ENCODE data around the gene ERC1. TPM values are rescaled to one million over a fixed set of nuclear protein-coding genes. Genes with fewer than 3 reads are reported as not detected.

The ERC1 gene
- total RNA-seq, 2 experiments from 2014 or later: 21.7 to 27.0 TPM

GRCh38 chr12:1515010-1515409, 524.0 kb downstream of the ERC1 start:
- CTCF ChIA-PET: interaction anchor here (1.2 kb wide), 1 partner anchor 397 kb away, joined by 4 read pairs; no protein-coding TSS in a partner anchor
- Mint-ChIP-seq H3K4me3 (no peak overlapping the region), H3K27ac (no peak overlapping the region), H3K27me3 (peaks cover 20% of the 10 kb centered on the region), H3K36me3 (ENCODE audit: low read depth) (no peaks in the 10 kb centered on the region), H3K9me3 (peaks cover 4% of the 10 kb centered on the region), H3K4me1 (ENCODE audit: low read depth) (peaks cover 2% of the 10 kb centered on the region)
- POLR2A ChIA-PET: no interaction called here
- no peak for TF ChIP-seq CTCF (IDR thresholded peaks at IDR 0.05)
- no peak for DNase-seq
- intact Hi-C loops (cut with micrococcal nuclease): no loop called here
- ATAC-seq: no peak

- CTCF ChIA-PET: interaction anchor here (1.2 kb wide), 1 partner anchor 397 kb away, joined by 4 read pairs; no protein-coding TSS in a partner anchor
- no peak for TF ChIP-seq CTCF (IDR thresholded peaks at IDR 0.05)
- Mint-ChIP-seq H3K4me3 (no peak overlapping the region), H3K36me3 (ENCODE audit: low read depth) (no peaks in the 10 kb centered on the region), H3K4me1 (ENCODE audit: low read depth) (peaks cover 2% of the 10 kb centered on the region), H3K9me3 (peaks cover 4% of the 10 kb centered on the region), H3K27me3 (peaks cover 21% of the 10 kb centered on the region), H3K27ac (no peak overlapping the region)
- DNase-seq: no peak
- POLR2A ChIA-PET: no interaction called here
- no peak for ATAC-seq
- intact Hi-C loops (cut with micrococcal nuclease): no loop called here
Observed at GRCh38 chr12:1515428-1515827, 524.4 kb downstream of the ERC1 start.

- no peaks in the 10 kb centered on the region for H3K36me3 Mint-ChIP-seq (ENCODE audit: low read depth)
- H3K27ac Mint-ChIP-seq: no peak overlapping the region
- ChIA-PET CTCF (interaction anchor here (0.7 to 1.6 kb wide), 7 partner anchors 9 to 399 kb away, joined by 3 to 9 read pairs (median 3); no protein-coding TSS in a partner anchor), POLR2A (no interaction called here)
- no peak for ATAC-seq
- H3K27me3 Mint-ChIP-seq: peaks cover 20% of the 10 kb centered on the region
- intact Hi-C loops (cut with micrococcal nuclease): no loop called here
- TF ChIP-seq CTCF (IDR thresholded peaks at IDR 0.05): peak; percentile 67
- peaks cover 2% of the 10 kb centered on the region for H3K4me1 Mint-ChIP-seq (ENCODE audit: low read depth)
- peak; percentile 33 for DNase-seq
- no peak overlapping the region for H3K4me3 Mint-ChIP-seq
- peaks cover 4% of the 10 kb centered on the region for H3K9me3 Mint-ChIP-seq
Observed at GRCh38 chr12:1517007-1517406, 526.0 kb downstream of the ERC1 start.

GRCh38 chr12:1517734-1518525, 526.9 kb downstream of the ERC1 start:
- Mint-ChIP-seq H3K4me3 (no peak overlapping the region), H3K9me3 (peaks cover 4% of the 10 kb centered on the region), H3K36me3 (ENCODE audit: low read depth) (no peaks in the 10 kb centered on the region), H3K27me3 (peaks cover 20% of the 10 kb centered on the region), H3K4me1 (ENCODE audit: low read depth) (peaks cover 2% of the 10 kb centered on the region), H3K27ac (no peak overlapping the region)
- intact Hi-C loops (cut with micrococcal nuclease): no loop called here
- ChIA-PET CTCF (interaction anchor here (0.7 to 1.6 kb wide), 6 partner anchors 15 to 400 kb away, joined by 3 to 9 read pairs (median 4); no protein-coding TSS in a partner anchor), POLR2A (interaction anchor here (0.5 kb wide), 1 partner anchor 370 kb away, joined by 3 read pairs; no protein-coding TSS in a partner anchor)
- no peak for ATAC-seq
- no peak for DNase-seq
- TF ChIP-seq CTCF (IDR thresholded peaks at IDR 0.05): no peak

Measured in activated CD8-positive, alpha-beta T cell treated with anti-CD3 and anti-CD28 coated beads for 36 hours (primary cell).